ENCODE measurements around the gene B4GALNT1.

The B4GALNT1 gene

DNA sequence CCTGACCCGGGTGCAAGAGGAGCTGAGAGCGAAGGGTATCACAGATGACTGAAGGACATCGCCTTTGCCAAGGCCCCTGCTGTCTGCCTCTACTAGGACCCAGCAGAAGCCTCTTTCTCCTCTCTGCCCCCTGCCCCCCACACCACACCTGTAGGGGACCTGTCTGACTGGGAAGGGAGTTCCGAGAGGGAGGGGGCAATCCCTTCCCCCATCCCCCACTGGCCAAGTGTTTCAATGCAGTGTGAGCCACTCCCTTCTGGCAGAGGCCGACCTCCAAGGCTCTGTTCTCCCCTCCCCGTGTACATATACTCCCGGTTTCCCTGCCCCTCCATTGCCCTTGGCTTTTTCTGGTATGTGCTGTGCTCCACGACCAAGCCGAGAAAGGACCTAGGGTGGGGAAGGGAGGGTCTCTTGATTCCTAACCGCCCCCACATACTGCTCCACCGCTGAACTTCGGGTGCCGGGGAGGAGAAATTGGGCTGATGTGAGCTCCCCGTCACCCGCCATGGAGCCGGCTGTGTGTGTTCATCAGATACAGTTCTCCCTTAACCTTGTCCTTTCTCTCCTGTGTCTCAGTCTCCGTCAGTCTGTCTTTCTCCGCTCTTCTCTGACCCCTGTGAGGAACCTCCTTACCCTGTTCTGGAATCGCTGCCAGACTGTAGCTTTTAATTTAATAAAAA lies 23.8 kb downstream of the B4GALNT1 start:
- DNase-seq (ENCODE audit: low spot score), result no peak

GRCh38 chr12:57607958-57608663 lies 24.9 kb downstream of the B4GALNT1 start:
- DNase-seq (ENCODE audit: low spot score), result no peak

GRCh38 chr12:57606821-57607220 lies 26.2 kb downstream of the B4GALNT1 start:
- no peak for DNase-seq (ENCODE audit: low spot score)

- no peak for DNase-seq (ENCODE audit: low spot score)
Observed at GRCh38 chr12:57606399-57606798, 26.6 kb downstream of the B4GALNT1 start.

DNA sequence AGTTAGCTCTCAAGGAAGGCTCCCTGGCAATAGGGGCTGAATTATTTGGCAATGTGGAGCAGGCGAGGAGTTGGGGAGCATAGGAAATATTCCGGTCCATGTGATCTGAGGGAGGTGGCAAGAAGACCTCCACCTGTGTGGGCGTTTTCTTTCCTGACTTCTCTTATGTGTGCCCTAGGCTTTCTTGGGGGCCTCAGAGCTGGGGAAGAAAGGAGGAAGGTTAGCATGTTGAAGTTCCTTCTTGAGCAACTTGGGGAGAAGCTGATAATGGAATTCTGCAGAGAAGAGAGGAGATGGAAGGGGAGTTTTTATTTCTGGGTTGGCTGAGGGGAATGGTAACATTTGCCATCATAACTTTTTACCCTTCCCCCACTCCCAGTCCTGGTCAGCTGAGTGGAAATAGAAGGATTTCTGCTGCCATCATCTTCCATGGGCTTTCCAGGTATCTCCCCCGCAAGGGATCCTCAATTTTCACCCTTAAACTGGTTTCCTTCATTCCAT lies 27.1 kb downstream of the B4GALNT1 start:
- no peak for DNase-seq (ENCODE audit: low spot score)

- no peak for DNase-seq (ENCODE audit: low spot score)
Observed at GRCh38 chr12:57604992-57605810, 27.8 kb downstream of the B4GALNT1 start.

DNA sequence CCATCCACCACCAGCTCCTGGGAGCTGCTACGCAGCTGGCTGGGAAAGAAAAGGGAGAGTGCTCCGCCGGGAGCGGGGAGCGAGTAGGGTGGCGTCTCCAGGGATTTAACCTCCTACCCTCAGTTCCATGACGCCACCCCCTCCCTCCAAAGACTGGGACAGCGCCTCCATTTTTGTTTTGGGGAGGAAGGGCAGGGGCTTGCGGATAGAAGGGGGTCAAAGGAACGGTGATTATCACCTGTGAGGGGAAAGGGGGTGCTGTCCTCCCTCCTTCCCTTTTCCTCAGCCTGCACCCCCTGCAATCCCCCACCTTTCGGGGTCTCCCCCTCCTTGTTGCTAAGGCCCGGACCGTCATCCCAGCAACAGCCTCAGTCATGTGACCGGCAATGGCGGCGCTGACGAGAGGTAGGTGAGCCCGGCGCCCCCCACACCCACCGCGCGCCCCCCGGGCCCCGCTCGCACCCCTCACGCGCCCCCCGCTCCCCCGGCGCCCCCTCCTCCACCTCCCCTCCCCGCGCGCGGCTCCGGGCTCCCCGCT lies 28.5 kb downstream of the B4GALNT1 start, which contains the start of gene DTX3:
Gene DTX3 (plus strand): TSS at position 371 of the 538 bp plus-strand sequence. CDS start 1,694 bp downstream, outside the sequence.
- DNase-seq (ENCODE audit: low spot score), result peak; percentile 22

DNA sequence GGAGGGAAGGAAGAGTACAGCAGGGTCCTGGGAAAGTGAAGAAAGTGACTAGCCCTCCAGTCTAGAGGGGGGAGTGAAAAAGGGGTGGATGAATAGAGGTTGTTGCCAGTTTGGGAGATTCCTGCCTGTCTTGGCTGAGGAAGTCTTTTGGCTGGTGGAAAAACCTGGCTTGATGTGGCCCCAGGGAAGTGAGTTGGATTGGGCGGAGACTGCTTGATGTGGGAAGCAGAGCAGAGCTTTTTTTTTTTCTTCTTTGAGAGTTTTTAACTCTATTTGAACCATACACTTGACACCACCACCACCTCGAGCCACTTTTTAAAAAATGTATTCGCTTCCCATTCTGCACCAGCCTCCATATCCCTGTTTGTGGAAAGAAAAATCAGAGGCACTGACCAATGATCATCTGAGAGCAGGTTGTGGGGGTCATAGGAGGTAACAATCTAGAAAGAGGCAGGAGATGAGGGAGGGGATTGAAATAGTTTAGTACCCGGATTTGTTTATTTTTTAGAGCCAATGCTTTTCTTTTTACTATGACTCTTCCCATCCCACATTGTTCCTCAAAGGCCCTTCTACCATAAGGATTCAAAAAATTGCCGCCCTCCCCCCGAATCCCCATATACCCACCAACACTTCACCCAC lies 29.1 kb downstream of the B4GALNT1 start:
- peak; percentile 25 for DNase-seq (ENCODE audit: low spot score)

GRCh38 chr12:57603324-57603723 lies 29.7 kb downstream of the B4GALNT1 start:
- DNase-seq (ENCODE audit: low spot score), result no peak

DNA sequence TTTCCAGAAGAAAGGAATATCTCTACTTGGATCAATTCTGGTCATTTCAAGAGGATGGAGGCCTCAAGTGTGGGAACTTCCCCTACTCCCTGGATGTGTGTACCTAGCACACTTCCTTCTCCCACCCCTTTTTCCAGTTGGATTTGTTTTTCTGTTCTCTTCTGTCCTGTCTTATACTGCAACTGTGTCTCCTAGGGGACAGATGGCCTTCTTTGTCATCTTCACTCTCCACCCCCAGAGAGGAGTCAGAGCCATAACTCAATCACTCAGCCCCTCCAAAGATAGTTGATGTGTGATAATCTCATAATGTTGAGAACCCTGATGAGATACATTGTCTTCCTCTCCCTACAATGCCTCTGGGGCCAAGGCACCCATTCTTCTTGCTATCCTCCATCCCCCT lies 30.5 kb downstream of the B4GALNT1 start:
- no peak for DNase-seq (ENCODE audit: low spot score)

DNA sequence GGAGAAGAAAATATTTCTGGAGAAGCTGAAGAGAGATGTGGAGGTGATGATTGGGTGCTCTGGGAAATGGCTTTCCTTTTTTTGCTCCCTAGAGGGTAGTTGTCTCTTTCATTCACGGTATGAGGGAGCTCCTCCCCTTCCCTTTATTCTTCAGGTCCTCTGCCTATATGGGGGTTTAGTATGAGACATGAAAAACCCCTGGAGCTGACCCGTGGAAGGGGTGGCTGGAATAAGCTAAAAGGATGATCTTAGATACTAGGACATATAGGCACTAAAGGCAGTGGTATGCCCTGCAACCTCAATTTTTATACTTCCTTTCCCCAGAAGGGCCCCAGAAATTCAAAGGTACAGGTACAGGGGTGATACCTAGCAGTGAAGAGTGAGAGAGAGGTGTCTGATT lies 32.6 kb downstream of the B4GALNT1 start:
- no peak for DNase-seq (ENCODE audit: low spot score)

GRCh38 chr12:57593187-57593586 lies 39.8 kb downstream of the B4GALNT1 start:
- no peak for DNase-seq (ENCODE audit: low spot score)

DNA sequence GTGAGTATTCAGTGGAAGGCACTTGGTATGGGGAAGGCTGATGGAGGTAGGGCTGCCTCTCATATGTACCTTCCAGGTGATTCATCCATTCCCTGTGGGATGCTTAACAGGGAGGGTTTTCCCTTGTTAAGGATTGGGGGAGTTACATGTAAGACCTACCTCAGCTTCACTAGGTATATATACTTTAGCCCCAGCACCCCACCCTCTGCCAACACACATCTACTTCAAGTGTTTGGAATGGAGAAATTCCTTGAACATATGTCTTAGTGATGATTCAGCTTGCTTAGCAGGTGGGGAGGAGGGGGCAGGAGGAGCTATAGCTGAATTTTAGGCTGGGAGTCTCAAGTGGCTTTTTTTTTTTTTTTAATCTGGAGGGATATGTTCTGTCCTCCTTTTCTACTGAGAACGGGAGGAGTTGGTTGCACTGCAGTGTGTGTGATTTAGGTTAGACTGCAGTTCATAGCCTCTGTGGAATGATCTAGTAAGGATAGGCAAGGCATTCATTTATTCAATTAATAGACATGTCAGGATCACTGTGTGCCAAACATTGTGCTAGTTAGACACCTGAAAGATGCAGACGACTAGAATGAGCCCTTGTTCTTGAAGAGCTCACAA lies 40.3 kb downstream of the B4GALNT1 start:
- DNase-seq (ENCODE audit: low spot score), result peak; percentile 63

- no peak for DNase-seq (ENCODE audit: low spot score)
Observed at GRCh38 chr12:57591782-57592325, 41.1 kb downstream of the B4GALNT1 start.

GRCh38 chr12:57590864-57591781 lies 41.9 kb downstream of the B4GALNT1 start, which contains the start of gene PIP4K2C:
Gene PIP4K2C (plus strand): TSS chr12:57591192. CDS start chr12:57591290, 98 bp downstream.
- peak; percentile 88 for DNase-seq (ENCODE audit: low spot score)

DNA sequence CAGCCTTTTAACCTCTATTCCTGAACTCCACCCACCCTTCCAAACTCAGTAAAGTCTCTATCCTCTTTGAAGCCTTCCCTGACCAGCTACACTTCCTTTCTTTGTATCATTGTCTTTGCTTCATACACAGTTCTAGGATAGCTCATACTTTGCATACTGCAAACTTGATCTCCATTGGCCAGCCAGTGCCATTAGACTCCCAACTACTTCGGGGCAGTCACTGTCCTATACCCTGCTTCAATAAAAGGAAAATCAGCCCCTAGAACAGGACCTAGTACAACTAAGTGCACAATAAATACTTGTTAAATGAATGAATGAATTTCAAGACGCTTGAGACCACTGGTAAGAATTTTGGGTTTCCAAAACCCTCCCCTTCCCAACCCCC lies 42.5 kb downstream of the B4GALNT1 start:
- DNase-seq (ENCODE audit: low spot score), result no peak

DNA sequence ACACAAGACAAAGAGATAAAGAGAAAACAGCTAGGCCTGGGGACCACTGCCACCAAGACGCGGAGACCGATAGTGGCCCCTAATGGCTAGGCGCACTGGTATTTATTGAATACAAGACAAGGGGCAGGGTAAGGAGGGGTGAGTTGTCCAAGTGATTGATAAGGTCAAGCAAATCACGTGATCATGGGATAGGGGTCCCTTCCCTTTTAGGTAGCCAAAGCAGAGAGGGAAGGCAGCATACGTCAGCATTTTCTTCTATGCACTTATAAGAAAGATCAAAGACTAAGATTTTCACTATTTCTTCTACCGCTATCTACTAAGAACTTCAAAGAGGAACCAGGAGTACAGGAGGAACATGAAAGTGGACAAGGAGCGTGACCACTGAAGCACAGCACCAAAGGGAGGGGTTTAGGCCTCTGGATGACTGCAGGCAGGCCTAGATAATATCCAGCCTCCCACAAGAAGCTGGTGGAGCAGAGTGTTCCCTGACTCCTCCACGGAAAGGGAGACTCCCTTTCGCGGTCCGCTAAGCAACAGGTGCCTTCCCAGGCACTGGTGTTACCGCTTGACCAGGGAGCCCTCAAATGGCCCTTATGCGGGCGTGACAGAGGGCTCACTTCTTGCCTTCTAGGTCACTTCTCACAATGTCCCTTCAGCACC lies 43.9 kb downstream of the B4GALNT1 start:
- DNase-seq (ENCODE audit: low spot score), result peak; percentile 21

DNA sequence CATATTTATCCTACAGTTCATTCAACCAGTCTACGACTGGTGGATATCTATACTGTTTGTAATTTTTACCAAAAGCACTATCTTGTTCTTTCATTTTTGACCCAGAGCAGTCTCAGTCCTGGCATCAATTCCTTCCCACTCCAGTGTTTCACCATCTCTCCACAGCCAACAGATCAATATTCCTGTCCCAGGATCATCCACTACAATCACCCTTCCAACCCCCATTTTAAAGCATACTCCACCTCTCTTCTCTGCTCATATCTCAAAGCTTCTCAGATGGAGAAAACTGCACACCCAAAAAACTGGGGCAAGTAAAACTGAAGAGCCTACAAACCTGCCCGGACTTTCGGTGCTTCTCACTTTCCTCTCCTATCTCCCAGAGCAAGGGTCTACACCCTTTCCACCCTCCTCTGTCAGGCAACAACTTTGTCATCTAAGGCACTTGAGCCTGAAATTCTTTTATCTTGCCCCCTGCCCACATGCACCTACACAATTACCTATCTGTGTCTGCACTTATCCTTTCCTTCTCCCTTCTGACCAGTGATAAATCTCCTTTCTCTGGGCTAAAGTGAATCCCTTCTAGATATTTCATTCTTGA lies 46.1 kb downstream of the B4GALNT1 start:
- DNase-seq (ENCODE audit: low spot score), result no peak

DNA sequence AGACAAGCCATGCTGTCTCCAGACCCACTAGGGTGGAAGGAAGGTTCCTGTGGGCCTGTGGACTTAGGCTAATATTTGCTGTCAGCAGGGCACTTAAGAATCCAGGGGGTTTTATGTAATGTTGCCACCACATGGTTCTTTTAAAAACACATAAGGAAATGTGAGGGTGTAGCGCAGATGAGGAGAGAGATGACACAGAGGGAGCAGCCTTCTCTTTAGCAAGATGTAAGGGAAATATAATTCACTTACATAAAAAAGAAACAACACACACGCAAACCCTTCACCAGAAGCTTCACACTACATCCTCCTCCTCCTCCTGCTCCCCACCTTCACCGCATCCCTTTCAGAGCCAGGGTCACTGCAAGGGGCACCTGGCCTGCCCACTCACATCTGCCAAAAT lies 46.9 kb downstream of the B4GALNT1 start:
- DNase-seq (ENCODE audit: low spot score), result no peak
